OCI-LY7 (cell line): ENCODE data around the gene ETS2.

Experiments
- EZH2phosphoT487 ChIP-seq: fragments of 200-600 bp; sonication (generic); IDR thresholded peaks from 2 replicates; pipeline ENCODE4 v1.6.1; 2018; ENCODE audit warnings: low read depth, borderline replicate concordance, mild to moderate bottlenecking, mixed run types, antibody characterized with exemption, low read length, moderate library complexity, mixed read lengths
- TF ChIP-seq, protein P1 (sequence below): fragments of 200-600 bp; sonication (generic); conservative IDR thresholded peaks from 2 replicates; pipeline ENCODE4 v1.5.1; 2014; ENCODE audit warnings: mild to moderate bottlenecking, antibody characterized with exemption, low read length, moderate library complexity, mixed read lengths

- TF ChIP-seq, protein P1, sequence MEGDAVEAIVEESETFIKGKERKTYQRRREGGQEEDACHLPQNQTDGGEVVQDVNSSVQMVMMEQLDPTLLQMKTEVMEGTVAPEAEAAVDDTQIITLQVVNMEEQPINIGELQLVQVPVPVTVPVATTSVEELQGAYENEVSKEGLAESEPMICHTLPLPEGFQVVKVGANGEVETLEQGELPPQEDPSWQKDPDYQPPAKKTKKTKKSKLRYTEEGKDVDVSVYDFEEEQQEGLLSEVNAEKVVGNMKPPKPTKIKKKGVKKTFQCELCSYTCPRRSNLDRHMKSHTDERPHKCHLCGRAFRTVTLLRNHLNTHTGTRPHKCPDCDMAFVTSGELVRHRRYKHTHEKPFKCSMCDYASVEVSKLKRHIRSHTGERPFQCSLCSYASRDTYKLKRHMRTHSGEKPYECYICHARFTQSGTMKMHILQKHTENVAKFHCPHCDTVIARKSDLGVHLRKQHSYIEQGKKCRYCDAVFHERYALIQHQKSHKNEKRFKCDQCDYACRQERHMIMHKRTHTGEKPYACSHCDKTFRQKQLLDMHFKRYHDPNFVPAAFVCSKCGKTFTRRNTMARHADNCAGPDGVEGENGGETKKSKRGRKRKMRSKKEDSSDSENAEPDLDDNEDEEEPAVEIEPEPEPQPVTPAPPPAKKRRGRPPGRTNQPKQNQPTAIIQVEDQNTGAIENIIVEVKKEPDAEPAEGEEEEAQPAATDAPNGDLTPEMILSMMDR: no peak
- TF ChIP-seq EZH2phosphoT487: no peak
Observed at GRCh38 chr21:38761531-38761930, 44.2 kb upstream of the ETS2 start.
